ENCODE measurements around the gene NDRG4. TPM values are rescaled to one million over a fixed set of nuclear protein-coding genes. Genes with fewer than 3 reads are reported as not detected.

Gene NDRG4
- total RNA-seq, result 63.3 and 127 TPM in 2 replicates

GRCh38 chr16:58499615-58500351 lies at the start of gene NDRG4:
Gene NDRG4, plus strand, starts transcription at chr16:58500143. Its CDS starts 106 bp downstream, at chr16:58500249.

GRCh38 chr16:58515125-58515870 lies 15.4 kb downstream of the NDRG4 start, which contains the start of gene SETD6:
Gene SETD6, plus strand, starts transcription at chr16:58515517. Its CDS starts 21 bp downstream, at chr16:58515538.

Small RNAs within 50 kb of the gene (small RNA-seq; reads per million reads assigned to genes)
- not detected for gene RNU6-103P
- gene SNORA46, result 541 reads per million, percentile 99 among the genes with 10 or more reads in this experiment
- not detected for gene SNORA50A

Other genes with a start within 250 kb of the NDRG4 start
- not detected in 2 replicates for gene PRSS54, start 205.1 kb upstream of the NDRG4 start, total RNA-seq
- 13.1 and 18.7 TPM in 2 replicates for gene GINS3, start 107.7 kb upstream of the NDRG4 start, total RNA-seq
- gene SETD6, start 15.4 kb downstream of the NDRG4 start, total RNA-seq, result 7.6 and 11.4 TPM in 2 replicates
- gene CNOT1, start 129.7 kb downstream of the NDRG4 start, total RNA-seq, result 147 and 168 TPM in 2 replicates
- 34.9 and 38.8 TPM in 2 replicates for gene SLC38A7, start 184.6 kb downstream of the NDRG4 start, total RNA-seq
- gene GOT2, start 234.2 kb downstream of the NDRG4 start, total RNA-seq, result 67.9 and 69.4 TPM in 2 replicates

Data from vein endothelial cell (primary cell).